PFSK-1 (cell line): Measurements from ENCODE around the gene CCDC13.

Source experiments
- FOXP2 ChIP-seq: optimal IDR thresholded peaks from 2 replicates; pipeline ENCODE3; 2011; ENCODE audit warnings: borderline replicate concordance, control low read depth, inconsistent platforms; ENCODE audit not compliant: insufficient read depth; ENCODE audit errors: extremely low read length, extremely low read depth
- POLR2AphosphoS5 ChIP-seq: IDR thresholded peaks from 2 replicates; pipeline ENCODE4 v1.6.1; 2012; ENCODE audit warnings: low read depth, mild to moderate bottlenecking, control low read depth, low read length, moderate library complexity
- REST ChIP-seq, 2 experiments: IDR thresholded peaks; 2 replicates each; pipeline versions ENCODE4 v1.6.1 to v1.8.0; 2011 to 2012; ENCODE audit warnings: low read depth in 2 of 2, low read length in 2 of 2, control low read depth in 1 of 2, inconsistent platforms in 1 of 2, mild to moderate bottlenecking in 1 of 2, moderate library complexity in 1 of 2; ENCODE audit not compliant: insufficient read depth in 1 of 2
- SIN3A ChIP-seq: IDR thresholded peaks from 2 replicates; pipeline ENCODE4 v1.6.1; 2012; ENCODE audit warnings: mild to moderate bottlenecking, low read length, moderate library complexity, borderline replicate concordance; ENCODE audit not compliant: insufficient read depth
- TAF1 ChIP-seq: IDR thresholded peaks from 2 replicates; pipeline ENCODE4 v1.6.1; 2012; ENCODE audit warnings: low read length, control low read depth, borderline replicate concordance; ENCODE audit not compliant: insufficient read depth

The CCDC13 gene

GRCh38 chr3:42733501-42734262, 39.4 kb downstream of the CCDC13 start:
- no peak for TF ChIP-seq FOXP2
- TF ChIP-seq POLR2AphosphoS5: no peak
- no peak for TF ChIP-seq TAF1
- TF ChIP-seq REST (IDR thresholded peaks at IDR 0.05; ENCODE audit: insufficient read depth in 1 of 2, low read depth in 2 of 2, low read length in 2 of 2): no peak
- no peak for TF ChIP-seq SIN3A

GRCh38 chr3:42732829-42733459, 40.1 kb downstream of the CCDC13 start:
- no peak for TF ChIP-seq TAF1
- TF ChIP-seq REST (IDR thresholded peaks at IDR 0.05; ENCODE audit: insufficient read depth in 1 of 2, low read depth in 2 of 2, low read length in 2 of 2): no peak
- TF ChIP-seq POLR2AphosphoS5: no peak
- TF ChIP-seq FOXP2: no peak
- TF ChIP-seq SIN3A: no peak

GRCh38 chr3:42732196-42732828, 40.7 kb downstream of the CCDC13 start:
- no peak for TF ChIP-seq TAF1
- TF ChIP-seq REST (IDR thresholded peaks at IDR 0.05; ENCODE audit: insufficient read depth in 1 of 2, low read depth in 2 of 2, low read length in 2 of 2): no peak
- TF ChIP-seq POLR2AphosphoS5: no peak
- TF ChIP-seq SIN3A: no peak
- TF ChIP-seq FOXP2: no peak

GRCh38 chr3:42731476-42732195, 41.4 kb downstream of the CCDC13 start:
- no peak for TF ChIP-seq SIN3A
- no peak for TF ChIP-seq TAF1
- no peak for TF ChIP-seq POLR2AphosphoS5
- no peak for TF ChIP-seq REST (IDR thresholded peaks at IDR 0.05; ENCODE audit: insufficient read depth in 1 of 2, low read depth in 2 of 2, low read length in 2 of 2)
- no peak for TF ChIP-seq FOXP2
